NCI-H774 (cell line): ENCODE results near the gene MCCC2.
"Not testable (repeated sequence)": the region's sequence is repeated elsewhere in the genome, so short reads cannot be mapped to it uniquely, and the experiment has no call there.

Experiments used
- DNase-seq: peaks from one replicate; lab custom pipeline; 2025; lab: John Stamatoyannopoulos, UW

Gene MCCC2

DNA sequence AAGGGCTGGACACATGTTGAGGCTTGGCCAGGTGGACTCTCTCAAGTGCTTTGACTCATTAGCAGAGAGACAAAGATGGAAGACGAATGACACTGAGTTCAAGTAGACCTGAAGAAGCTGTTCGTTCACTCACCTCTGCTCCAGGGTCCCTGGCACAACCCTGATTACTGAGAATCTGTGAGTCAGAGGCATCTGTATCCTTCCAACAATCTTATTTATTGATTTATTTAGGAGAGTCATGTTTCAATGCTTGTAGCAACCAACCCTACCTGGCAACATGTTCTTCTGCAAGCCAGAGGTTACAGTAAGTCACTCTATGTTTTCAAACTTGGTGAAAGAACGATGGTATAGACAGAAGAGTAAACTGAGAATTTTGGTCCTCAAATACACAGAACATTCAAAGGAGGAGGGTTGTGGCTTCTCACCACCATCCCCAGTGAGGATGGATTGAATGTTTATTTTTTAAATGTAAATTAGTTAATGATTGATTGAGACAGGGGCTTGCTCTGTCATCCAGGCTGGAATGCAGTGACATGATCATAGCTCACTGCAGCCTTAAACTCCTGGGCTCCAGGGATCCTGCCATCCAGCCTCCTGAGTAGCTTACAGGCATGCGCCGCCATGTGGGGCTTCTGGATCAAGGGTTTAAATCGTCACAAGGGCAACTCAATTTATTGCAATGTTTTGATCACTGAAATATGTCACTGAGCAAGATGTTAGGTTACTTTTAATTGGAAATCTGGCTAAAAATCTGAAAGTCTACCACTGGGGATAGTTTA, 76.2 kb downstream of the MCCC2 start:
- no peak for DNase-seq

GRCh38 chr5:71664615-71665014, 77.5 kb downstream of the MCCC2 start:
- not testable (repeated sequence) for DNase-seq

GRCh38 chr5:71666321-71666720, 79.2 kb downstream of the MCCC2 start:
- DNase-seq = no peak

DNA sequence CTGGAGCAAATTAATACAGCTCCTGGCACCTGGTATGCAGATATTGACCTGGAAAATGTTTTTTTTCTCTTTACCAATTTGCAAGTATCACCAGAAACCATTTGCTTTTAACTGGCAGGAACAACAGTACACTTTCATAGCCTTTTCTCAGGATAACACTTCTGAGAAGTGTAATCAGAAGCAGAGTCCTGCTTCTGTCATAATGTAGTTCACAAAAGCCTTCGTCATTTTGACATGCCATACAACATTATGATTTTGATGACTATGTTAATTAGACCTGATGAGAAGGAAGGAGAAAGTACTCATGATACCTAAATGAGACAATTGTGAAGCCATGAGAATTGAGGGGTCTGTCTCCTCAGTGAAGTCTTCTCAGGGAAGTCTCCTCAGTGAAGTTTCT, 90.8 kb downstream of the MCCC2 start:
- no peak for DNase-seq

GRCh38 chr5:71679714-71680113, 92.6 kb downstream of the MCCC2 start:
- no peak for DNase-seq

- DNase-seq = no peak
Measured at GRCh38 chr5:71680510-71680909, 93.4 kb downstream of the MCCC2 start.

- no peak for DNase-seq
Measured at GRCh38 chr5:71681296-71681695, 94.2 kb downstream of the MCCC2 start.

- no peak for DNase-seq
Measured at GRCh38 chr5:71684309-71684708, 97.2 kb downstream of the MCCC2 start.

GRCh38 chr5:71693828-71694427, 106.8 kb downstream of the MCCC2 start:
- DNase-seq = no peak

GRCh38 chr5:71695071-71695470, 107.9 kb downstream of the MCCC2 start:
- no peak for DNase-seq

DNA sequence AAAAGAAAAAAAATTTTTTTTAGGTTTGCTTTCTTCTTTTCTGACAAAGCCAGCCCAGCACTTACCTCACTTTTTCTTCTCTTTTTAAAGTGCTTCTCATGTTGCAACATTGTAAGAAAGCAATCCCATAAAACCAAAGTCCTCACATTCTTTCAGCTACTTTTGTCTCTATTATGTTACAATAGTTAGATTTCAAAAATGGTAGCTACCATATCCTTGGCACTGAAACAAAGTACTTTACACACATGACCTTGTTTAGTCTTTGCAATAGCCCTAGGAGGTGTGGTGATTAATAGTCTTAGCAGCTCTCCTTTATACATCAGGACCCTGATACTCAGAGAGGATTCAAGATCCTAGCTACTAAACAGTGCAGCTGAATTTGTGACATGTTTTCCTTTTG, 108.5 kb downstream of the MCCC2 start:
- DNase-seq = no peak

DNA sequence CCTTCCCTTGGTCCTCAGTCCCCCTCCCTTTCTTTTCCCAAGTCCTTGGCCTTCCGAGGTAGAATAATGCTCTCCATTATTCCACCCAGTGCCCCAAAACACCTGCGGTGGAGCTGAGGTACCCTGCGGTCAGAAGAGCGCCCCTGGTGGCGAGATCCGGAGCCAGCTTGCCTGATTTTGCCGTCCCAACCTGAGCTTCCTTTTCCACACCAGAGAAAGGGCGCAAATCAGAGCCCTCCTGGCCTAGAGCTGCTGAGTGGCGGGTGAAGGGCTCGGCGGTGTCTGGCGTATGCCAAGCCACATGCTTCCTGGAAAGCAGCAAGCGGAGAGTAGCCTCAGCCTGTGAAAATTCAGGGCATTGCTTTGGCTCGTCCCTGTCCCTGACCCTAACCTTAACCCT, 110.8 kb downstream of the MCCC2 start:
- DNase-seq = no peak

DNA sequence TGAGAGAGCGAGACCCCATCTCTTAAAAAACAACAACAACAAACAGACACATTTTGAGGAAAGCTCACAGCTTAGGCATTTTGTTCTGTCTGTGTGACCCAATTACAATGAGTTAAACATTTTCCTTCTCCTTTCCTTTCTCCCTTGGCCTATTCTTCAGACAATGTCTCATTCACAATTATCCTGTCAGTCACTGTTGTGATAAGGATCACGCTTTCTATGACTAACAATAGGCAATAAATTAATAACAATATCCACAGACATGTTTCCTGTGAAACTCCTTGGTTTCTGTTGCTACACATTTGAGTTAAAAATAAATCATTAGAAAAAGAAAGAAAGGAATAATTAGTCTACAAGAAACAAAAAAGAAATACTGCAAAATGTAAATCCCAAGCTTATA, 112.1 kb downstream of the MCCC2 start:
- no peak for DNase-seq

GRCh38 chr5:71699751-71700150, 112.6 kb downstream of the MCCC2 start:
- no peak for DNase-seq

DNA sequence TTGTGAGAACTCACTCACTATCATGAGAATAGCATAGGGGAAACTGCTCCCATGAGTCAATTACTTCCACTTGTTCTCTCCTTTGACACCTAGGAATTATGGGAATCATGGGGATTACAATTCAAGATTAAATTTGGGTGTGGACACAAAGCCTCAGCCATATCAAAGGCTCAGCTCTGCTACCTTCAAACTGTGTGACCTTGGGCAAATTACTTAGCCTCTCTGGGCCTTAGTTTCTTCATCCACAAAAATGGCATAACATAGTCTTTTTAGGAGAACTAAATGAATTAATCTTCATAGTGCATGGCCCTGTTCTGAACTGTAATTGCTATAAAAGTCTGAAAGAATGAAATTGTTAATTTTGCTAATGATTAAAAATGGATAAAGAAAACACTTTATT, 113.7 kb downstream of the MCCC2 start:
- DNase-seq = no peak

DNA sequence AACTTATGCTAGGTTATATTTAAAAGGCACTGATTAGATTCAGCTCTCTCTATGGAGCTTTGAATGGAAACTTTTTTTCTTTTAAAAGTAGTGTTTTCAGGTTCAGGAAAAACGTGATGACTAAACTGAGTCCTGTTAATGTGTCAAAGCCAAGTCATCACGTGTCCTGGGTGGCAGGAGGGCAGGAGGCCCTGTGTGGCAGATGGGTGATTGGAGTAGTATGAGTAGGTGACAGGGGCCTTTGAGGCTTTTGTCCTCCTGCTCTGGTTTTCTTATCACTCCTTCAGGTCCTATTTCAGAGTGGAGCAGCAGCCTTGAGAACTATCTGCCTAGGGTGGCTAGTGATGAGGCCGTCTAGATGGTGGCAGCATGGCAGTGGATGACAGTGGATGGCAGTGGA, 114.3 kb downstream of the MCCC2 start:
- no peak for DNase-seq

DNA sequence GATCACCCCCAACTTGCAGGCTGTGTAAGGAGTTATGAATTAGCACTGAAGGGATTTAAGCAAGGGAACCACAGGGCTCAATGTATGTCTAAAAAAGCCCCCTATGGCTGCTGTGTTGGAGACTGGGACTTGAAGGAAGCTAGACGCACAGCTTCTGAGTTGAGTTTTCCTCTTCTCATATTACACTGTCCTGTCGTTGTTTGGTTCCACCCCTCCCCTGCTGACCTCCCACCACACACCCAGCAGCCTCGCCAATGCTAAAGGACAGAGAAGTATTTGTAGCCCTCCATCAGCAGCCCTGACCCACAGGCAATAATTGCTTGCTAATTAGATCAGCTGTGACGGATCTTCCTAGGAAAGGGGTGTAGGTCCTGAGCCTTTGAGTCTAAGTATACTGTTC, 116.8 kb downstream of the MCCC2 start:
- DNase-seq = no peak

- DNase-seq = no peak
Measured at GRCh38 chr5:71705421-71705820, 118.3 kb downstream of the MCCC2 start.

DNA sequence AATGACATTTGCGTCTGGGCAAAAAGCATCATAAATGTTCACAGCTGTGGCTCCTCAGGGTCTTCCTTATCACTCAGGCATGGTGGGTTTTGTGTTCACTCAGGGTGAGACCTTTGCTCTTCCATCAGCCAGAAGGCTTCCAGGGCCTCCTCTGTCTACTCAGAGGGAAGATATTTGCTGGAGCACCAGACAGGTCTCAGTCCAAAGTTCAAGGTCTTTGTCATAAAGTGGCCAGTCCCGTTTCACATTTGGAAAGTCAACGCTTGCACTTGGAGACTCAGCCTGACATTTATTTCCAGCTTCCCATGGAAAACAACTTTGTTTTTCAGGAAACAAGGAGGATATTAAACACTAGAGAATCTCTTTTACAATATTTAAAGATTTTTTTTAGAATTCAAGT, 119.8 kb downstream of the MCCC2 start:
- no peak for DNase-seq
